Erythroblast (primary cell): Measurements from ENCODE around the gene SNRK.

Experiments used
- DNase-seq, 2 experiments: peaks; one replicate each; lab custom pipeline; 2025; lab: John Stamatoyannopoulos, UW
- GATA1 ChIP-seq: IDR thresholded peaks from 2 replicates; pipeline ENCODE4 v1.6.1; 2011; ENCODE audit warnings: low read depth, mild to moderate bottlenecking, control low read depth, low read length, moderate library complexity
- POLR2A ChIP-seq: IDR thresholded peaks from 2 replicates; pipeline ENCODE4 v1.6.1; 2011; ENCODE audit warnings: mild to moderate bottlenecking, low read length

Gene SNRK

DNA sequence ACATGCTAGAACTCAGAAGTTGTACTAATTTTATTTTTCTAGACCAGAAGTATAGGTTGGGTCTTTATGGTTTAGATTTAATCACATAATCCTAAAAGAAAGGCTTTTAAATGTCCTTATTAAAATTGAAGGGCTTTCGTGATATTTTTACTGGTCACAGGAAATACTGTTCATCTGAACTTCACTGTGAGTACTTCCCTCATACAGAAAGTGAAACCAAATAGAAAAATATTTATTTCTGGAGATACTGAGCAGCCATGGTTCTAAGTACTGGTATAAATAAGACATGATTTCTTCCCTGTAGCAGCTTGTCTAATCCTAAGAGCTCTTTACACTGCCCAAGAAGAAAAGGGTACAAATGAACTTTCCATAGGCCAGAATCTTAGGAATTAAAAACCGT lies 2.0 kb downstream of the SNRK start:
- TF ChIP-seq POLR2A = no peak
- TF ChIP-seq GATA1 = no peak
- DNase-seq = peak; percentile 37 to 51

DNA sequence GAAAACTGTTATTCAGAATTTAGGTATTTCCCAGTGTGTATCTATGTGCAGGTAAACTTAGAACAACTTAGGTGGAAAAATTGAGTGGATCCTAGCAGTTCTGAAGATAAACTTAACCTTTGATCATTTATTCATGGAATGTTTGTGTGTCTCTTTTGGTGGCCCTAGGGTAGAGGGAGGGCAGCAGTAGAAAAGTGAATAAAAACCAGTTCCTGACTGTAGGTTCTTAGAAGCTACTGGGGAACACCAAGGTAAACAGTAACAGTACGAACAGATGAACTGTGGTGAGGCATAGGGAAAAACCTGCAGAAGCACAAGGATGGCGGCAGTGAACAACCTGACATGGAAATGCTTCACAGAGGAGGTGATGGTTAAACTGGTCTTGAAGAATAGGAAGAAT lies 2.5 kb downstream of the SNRK start:
- DNase-seq = no peak
- TF ChIP-seq GATA1 (no peak), POLR2A (no peak)

DNA sequence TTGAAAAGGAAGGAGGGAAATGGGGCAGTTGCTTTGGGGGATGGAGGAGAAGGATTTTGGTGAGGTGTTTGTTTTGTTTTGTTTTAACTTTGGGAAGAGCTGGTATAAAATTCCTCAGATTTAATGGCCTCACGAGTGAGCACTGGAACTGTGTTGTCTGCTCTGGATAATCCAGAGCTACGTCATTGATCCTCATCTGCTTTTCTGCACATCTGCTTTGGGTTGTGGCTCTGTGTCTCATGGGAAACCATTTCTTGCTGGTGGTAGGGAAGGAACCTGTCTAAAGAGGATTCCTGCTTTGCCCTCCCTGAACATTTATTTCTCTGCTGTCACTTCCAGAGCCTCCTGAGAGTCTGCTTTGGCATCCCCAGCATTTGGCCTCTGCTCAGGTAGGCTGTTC lies 3.1 kb downstream of the SNRK start:
- no peak for DNase-seq
- TF ChIP-seq GATA1 = no peak
- TF ChIP-seq POLR2A = no peak

DNA sequence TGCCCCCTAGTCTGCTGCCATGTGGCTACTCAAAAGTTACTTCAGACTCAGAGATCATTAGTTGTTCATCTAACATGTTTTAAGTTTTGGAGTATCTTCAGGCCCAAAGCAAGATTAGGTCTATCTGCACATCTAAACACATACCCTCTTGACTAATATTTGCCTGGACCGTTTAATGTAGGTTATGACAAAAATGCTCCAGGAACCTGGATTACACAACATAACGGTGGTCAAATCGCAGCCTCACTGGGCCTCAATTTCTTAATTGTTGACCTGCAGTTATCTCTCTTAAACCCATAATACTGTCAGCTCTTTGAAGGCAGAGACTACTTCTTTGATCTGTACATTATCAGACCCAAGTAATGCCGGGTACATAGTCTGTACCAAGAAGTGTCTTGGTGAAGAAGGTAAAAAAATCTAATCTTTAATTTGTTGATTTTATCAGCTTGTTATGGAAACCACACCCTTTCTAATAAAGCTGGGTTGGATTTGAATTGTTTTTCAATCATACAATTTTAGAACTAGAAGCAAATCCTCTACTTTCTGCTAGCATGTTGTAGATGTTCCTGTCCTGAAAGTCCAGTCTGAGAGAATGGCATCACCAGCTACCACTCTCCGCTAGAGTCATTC lies 3.6 kb downstream of the SNRK start:
- DNase-seq = no peak
- no peak for TF ChIP-seq GATA1
- TF ChIP-seq POLR2A = no peak

DNA sequence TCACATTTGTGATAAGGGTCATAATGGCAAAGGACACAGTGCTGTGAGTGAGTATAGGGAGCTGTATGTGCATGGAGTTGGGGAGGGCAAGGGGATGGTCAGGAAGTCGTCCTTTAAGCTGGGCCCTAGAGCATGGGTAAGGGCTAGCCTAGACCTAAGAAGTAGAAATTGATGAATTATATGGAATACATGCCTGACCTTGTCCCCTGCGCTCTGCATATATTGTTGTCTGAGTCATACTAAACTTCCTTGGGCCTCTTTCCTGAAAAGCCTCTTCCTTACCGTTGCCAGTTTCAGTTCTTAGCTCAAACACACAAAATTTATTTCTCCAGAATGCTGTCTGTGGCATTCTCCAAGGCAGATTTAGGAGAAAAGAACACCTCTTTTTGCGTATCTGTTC lies 4.6 kb downstream of the SNRK start:
- no peak for TF ChIP-seq POLR2A
- TF ChIP-seq GATA1 = no peak
- no peak for DNase-seq

DNA sequence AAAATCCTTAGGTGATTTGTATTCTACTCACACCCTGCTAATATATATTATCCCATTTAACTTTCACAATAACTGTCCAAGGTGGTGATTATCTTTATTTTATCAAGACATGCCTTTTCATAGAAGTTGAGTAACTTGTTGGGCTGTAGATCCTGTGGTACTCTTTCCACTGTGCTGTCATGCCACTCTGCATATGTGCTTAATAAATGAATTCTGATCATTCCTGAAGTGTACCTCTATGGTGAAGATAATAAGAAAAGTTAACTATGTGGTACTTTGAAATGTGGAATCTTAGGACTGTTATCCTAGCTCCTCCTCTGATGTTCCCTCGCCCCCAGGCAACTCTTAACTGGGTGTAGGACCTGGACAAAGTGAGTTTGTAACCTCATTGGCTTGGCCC lies 5.2 kb downstream of the SNRK start:
- no peak for DNase-seq
- TF ChIP-seq POLR2A (no peak), GATA1 (no peak)

DNA sequence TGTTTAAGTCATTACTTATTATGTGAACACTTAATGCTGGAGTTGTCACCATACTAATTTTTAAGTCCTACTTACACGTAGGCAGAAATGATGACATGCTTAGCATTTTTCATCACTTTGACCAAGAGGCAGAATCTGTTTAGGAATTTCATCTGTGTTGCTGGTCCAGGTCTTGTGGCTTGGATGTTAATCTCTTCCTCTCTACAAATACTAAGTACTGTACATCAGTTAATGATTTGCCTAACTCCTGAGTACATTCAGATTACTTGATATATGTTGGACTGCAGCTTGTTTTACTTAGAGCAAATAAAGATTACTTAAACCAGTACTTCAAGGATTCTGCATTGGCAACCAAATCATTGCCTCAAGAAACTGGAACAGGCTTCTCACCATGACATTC lies 8.6 kb downstream of the SNRK start:
- no peak for DNase-seq
- TF ChIP-seq POLR2A (no peak), GATA1 (no peak)

DNA sequence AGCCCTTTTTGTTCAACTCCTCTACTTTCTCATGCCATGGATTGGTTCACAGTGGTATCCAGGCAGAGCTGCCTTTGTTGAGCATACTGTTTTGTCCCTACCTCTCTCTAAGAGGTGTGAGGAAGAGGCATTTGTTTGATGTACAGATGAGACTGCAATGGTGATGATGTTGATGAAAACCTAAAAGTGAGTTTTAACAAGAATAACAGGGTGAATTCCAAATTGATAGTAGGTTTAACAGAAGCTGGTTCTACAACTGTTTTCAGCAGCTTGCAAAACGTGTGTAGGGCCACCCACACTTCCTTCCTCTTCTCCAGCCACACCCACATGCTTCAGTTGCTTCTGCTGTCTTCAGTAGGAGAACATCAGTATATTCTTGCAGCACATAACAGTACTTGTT lies 10.2 kb downstream of the SNRK start:
- no peak for TF ChIP-seq GATA1
- no peak for TF ChIP-seq POLR2A
- DNase-seq = peak; percentile 12 to 34

DNA sequence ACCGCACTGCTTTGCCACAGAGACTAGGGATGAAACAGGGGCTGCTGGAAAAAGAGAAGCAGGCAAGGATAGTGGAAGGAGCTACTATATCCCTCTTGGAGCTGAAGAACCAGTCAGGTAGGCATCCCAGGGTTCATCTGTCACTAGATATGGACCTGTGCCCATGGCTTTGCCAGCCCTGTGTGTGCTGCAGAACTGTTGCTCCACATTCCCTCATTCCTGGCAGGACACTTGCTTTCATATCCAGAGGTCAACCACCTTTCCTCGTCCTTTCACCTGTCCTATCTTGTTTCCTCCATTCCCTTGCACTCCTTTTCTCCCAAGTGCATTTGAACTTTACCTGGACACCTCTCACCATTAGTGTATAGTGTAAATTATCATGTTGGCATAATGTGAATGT lies 12.0 kb downstream of the SNRK start:
- no peak for TF ChIP-seq GATA1
- no peak for TF ChIP-seq POLR2A
- DNase-seq = no peak

DNA sequence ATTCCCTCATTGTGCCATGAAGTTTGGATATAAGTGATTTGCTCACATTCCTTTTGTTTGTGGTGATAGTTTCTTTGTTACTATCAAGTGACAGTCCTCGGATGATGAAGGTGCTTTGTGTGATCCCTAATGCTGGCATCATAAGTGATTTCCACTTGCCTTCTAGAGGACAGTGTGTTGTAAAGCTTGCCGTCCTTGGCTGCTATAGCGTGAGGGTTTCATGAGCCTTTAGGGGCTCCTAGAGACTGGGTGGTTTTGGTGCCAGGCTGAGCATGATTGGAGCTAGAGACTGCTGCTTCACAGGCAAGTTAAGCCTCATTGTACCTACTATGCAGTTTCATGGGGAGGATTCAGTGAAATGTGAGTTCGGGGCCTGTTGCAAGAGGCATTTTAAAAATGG lies 12.4 kb downstream of the SNRK start:
- no peak for TF ChIP-seq POLR2A
- TF ChIP-seq GATA1 = no peak
- DNase-seq = no peak

DNA sequence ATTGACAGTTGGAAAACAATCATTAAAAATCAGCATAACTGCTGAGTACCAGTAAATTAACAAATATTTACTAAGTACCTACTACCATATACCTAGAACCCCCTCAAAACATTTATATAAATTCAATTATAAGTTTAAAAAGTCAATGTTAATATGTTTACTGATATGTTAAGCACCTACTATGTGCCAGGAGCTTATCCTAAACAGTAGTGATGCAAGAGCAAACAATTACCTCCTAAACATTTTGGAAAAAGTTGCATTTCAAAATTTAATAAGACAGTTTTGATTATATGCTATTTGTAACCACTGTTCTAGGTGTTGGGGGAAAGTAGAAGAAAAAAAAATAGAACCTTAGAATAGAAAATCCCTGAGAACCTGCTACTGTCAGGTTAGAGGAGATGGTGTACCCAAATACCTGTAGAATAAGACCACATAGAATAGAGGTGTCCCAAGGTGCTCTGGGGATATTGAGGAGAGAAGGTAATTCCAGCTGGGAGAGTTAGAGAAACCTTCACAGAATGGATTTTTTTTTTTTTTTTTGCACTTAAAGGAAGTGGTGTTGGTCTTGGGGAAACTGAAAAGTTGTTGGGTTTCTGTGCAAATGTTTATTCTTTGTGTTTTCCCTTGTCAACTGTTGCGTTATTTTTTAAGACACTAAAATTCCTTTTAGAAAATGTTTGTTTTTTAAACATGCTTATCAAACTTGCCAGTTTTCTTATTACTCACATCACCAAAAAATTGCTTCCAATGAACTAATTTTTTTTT lies 16.0 kb downstream of the SNRK start:
- TF ChIP-seq POLR2A (no peak), GATA1 (no peak)
- DNase-seq = no peak

DNA sequence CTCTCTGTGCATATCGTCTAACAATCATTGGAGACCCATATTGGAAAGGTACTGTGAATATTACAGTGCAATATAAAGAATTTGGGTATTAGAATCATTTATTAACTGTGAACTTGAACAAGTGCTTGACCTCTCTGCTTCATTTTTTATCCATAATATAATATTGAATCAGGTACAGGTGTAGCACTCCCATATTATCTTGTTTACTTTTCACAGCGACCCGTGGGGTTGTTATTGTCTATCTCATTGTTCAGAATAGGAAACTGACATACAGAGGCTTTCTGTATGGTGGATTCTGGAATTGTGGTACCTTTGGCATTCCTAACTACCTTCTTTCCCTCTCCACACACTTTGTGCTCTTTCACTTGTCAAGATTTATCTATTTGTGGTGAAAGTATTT lies 17.8 kb downstream of the SNRK start:
- TF ChIP-seq GATA1 = no peak
- TF ChIP-seq POLR2A = no peak

DNA sequence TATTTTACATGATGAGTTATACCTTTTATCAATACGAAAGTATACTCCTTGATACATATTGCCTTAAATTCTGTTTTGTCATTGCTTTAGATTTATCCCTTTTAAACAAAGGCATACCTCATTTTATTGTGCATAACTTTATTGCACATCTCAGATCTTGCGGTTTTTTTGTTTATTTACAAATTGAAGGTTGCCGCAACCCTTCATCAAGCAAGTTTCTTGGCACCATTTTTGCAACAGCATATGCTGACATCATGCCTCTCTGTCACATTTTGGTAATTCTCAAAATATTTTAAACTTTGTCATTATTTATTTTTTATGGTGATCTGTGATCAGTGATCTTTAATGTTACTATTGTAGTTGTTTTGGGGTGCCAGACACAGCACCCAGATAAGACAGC lies 20.9 kb downstream of the SNRK start:
- no peak for DNase-seq
- TF ChIP-seq GATA1 (no peak), POLR2A (no peak)

More for the DNA sequence above, 17.8 kb downstream of the SNRK start:
- DNase-seq = no peak

DNA sequence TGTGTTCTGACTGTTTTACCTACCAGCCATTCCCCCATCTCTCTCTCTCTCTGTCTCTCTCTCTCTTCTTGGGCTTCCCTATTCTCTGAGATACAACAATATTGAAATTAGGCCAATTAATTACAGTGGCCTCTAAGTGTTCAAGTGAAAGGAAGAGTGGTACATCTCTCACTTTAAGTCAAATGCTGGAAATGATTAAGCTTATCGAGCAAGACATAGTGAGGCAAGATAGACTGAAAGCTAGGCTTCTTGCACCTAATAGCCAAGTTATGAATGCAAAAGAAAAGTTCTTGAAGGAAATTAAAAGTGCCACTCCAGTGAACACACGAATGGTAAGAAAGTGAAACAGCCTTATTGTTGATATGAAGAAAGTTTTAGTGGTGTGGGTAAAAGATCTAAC lies 21.3 kb downstream of the SNRK start:
- no peak for TF ChIP-seq GATA1
- TF ChIP-seq POLR2A = no peak
- no peak for DNase-seq
